Body of pancreas (tissue), 4 donors: ENCODE measurements around the gene GIGYF2. TPM values are rescaled to one million over a fixed set of nuclear protein-coding genes. Genes with fewer than 3 reads are reported as not detected.
A peak's percentile ranks its signal among the peaks of the same experiment; 100 is the strongest.

Experiments used
- ATAC-seq: fragments of 150-250 bp; one replicate; pipeline ENCODE4 v1.9.1; 2016
- DNase-seq, 4 donors: peaks; one replicate each; pipeline ENCODE4 v3.0.0-alpha.2; 2019
- H3K27ac ChIP-seq, 4 donors: fragments of 200-600 bp; sonication (generic); 1 replicate in 3 of 4; 2 replicates in 1 of 4; pipeline versions ENCODE4 v1.5.1 to v1.6.1; 2016 to 2019; ENCODE audit warnings: mild to moderate bottlenecking in 1 of 4, mixed read lengths in 1 of 4, moderate library complexity in 1 of 4
- H3K27me3 ChIP-seq, 2 donors: fragments of 200-600 bp; sonication (generic); one replicate each; pipeline ENCODE4 v1.6.0; 2016; ENCODE audit warnings: mild to moderate bottlenecking in 1 of 2
- H3K36me3 ChIP-seq, 2 donors: fragments of 200-600 bp; sonication (generic); replicated peaks in 1 of 2; 2 replicates each; pipeline ENCODE4 v1.5.1; 2016; ENCODE audit warnings: low read depth in 2 of 2; ENCODE audit not compliant: insufficient read depth in 1 of 2
- H3K4me1 ChIP-seq: fragments of 200-600 bp; sonication (generic); one replicate; pipeline ENCODE4 v1.6.0; 2016
- H3K4me3 ChIP-seq, 2 donors: fragments of 200-600 bp; sonication (generic); 1 replicate in 1 of 2; 2 replicates in 1 of 2; pipeline ENCODE4 v1.5.1; 2016 to 2019
- H3K9me3 ChIP-seq, 3 donors: fragments of 200-600 bp; sonication (generic); 1 replicate in 2 of 3; 2 replicates in 1 of 3; pipeline ENCODE4 v1.5.1; 2016
- POLR2A ChIP-seq, 3 donors: fragments of 450-650 bp; IDR thresholded peaks; one replicate each; pipeline ENCODE4 v1.6.1; 2016; ENCODE audit warnings: antibody characterized with exemption in 3 of 3, mild to moderate bottlenecking in 2 of 3
- WGBS, 2 donors: methylation state at CpG; one replicate each; pipeline ENCODE4 v1.1.5; 2017; 5-methylcytosine and 5-hydroxymethylcytosine counted together
- intact Hi-C: fragments of 100-400 bp; cut with DNase I; formaldehyde crosslinking; loops from one replicate; pipeline ENCODE4 v1.15.1; 2023
- total RNA-seq, 2 donors: library from RNA; depleted of rRNA; stranded (reverse); fragments of >200 nt; gene quantifications; one replicate each; pipeline ENCODE4 v1.1.0, GENCODE V29; 2016
- TF ChIP-seq, protein P1 (sequence below), 7 experiments: fragments of 450-650 bp in 4 of 7; fragments of 200-600 bp in 3 of 7; sonication (generic) in 3 of 7; IDR thresholded peaks; one replicate each; pipeline ENCODE4 v1.5.1; 2016 to 2019; ENCODE audit warnings: antibody characterized with exemption in 7 of 7

GIGYF2 gene
- total RNA-seq, 2 donors from 2014 or later, result 66.2 to 107 TPM

DNA sequence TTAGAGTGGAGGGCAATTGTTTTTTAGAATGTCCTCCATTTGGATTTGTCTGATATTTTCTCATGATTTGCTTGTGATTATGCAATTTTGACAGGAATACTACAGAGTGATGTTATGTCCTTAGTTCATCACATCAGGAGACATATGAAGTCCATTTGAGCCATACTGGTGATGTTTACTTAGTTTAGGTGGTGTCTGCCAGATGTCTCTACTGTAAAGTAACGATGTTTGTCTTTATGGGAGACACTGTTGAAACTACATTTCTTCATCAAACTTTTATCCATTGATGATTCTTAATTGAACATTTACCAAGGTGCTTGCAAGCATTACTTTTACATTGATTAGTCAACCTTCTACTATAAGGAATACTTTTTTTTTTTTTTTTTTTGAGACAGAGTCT lies 168.0 kb downstream of the GIGYF2 start:
- Histone ChIP-seq H3K36me3 (no peaks in the 10 kb centered on the region), H3K27ac (no peak overlapping the region), H3K4me1 (no peaks in the 10 kb centered on the region), H3K9me3 (no peaks in the 10 kb centered on the region), H3K4me3 (no peak overlapping the region), H3K27me3 (no peaks in the 10 kb centered on the region)
- DNase-seq, result no peak
- intact Hi-C loops, result no loop called here
- TF ChIP-seq, protein P1, sequence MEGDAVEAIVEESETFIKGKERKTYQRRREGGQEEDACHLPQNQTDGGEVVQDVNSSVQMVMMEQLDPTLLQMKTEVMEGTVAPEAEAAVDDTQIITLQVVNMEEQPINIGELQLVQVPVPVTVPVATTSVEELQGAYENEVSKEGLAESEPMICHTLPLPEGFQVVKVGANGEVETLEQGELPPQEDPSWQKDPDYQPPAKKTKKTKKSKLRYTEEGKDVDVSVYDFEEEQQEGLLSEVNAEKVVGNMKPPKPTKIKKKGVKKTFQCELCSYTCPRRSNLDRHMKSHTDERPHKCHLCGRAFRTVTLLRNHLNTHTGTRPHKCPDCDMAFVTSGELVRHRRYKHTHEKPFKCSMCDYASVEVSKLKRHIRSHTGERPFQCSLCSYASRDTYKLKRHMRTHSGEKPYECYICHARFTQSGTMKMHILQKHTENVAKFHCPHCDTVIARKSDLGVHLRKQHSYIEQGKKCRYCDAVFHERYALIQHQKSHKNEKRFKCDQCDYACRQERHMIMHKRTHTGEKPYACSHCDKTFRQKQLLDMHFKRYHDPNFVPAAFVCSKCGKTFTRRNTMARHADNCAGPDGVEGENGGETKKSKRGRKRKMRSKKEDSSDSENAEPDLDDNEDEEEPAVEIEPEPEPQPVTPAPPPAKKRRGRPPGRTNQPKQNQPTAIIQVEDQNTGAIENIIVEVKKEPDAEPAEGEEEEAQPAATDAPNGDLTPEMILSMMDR (IDR thresholded peaks at IDR 0.05), result no peak
- no peak for TF ChIP-seq POLR2A (IDR thresholded peaks at IDR 0.05)
- ATAC-seq, result no peak
- 97 to 100% methylated on average over 1 of the region's 1 CpG for WGBS, 2 donors

- Histone ChIP-seq H3K9me3 (no peaks in the 10 kb centered on the region), H3K27ac (no peak overlapping the region), H3K36me3 (no peaks in the 10 kb centered on the region), H3K4me1 (no peaks in the 10 kb centered on the region), H3K4me3 (no peak overlapping the region), H3K27me3 (no peaks in the 10 kb centered on the region)
- intact Hi-C loops, result no loop called here
- no peak for TF ChIP-seq POLR2A (IDR thresholded peaks at IDR 0.05)
- TF ChIP-seq, protein P1 (IDR thresholded peaks at IDR 0.05), result no peak
- DNase-seq (no peak), ATAC-seq (no peak)
- WGBS, 2 donors, result 89 to 91% methylated on average over 4 of the region's 4 CpGs
Measured at GRCh38 chr2:232866104-232866503, 169.0 kb downstream of the GIGYF2 start.

GRCh38 chr2:232869138-232870017 lies 172.2 kb downstream of the GIGYF2 start:
- TF ChIP-seq, protein P1 (IDR thresholded peaks at IDR 0.05), result no peak
- TF ChIP-seq POLR2A (IDR thresholded peaks at IDR 0.05), result no peak
- H3K4me1 ChIP-seq, result no peaks in the 10 kb centered on the region
- H3K36me3 ChIP-seq, result no peaks in the 10 kb centered on the region
- H3K27ac ChIP-seq, result no peak overlapping the region
- no peaks in the 10 kb centered on the region for H3K27me3 ChIP-seq
- no peak overlapping the region for H3K4me3 ChIP-seq
- WGBS, 2 donors, result 76 to 78% methylated on average over 15 of the region's 15 CpGs
- H3K9me3 ChIP-seq, result no peaks in the 10 kb centered on the region
- DNase-seq (peak in 1 of 4 donors; percentile 6), ATAC-seq (no peak)
- intact Hi-C loops, result no loop called here

- H3K4me3 ChIP-seq, result no peak within 1 kb of the TSS
- no peak for ATAC-seq
- H3K36me3 ChIP-seq, result no peaks in the 10 kb centered on the region
- peak in 1 of 4 donors; percentile 7 for DNase-seq
- no peaks in the 10 kb centered on the region for H3K27me3 ChIP-seq
- H3K27ac ChIP-seq, result no peak within 1 kb of the TSS
- no peak for TF ChIP-seq POLR2A (IDR thresholded peaks at IDR 0.05)
- TF ChIP-seq, protein P1 (IDR thresholded peaks at IDR 0.05), result no peak
- 85% methylated on average over 14 to 17 of the region's 21 CpGs for WGBS, 2 donors
- H3K4me1 ChIP-seq, result peaks cover under 1% of the 10 kb centered on the region
- no peaks in the 10 kb centered on the region for H3K9me3 ChIP-seq
- intact Hi-C loops, result no loop called here
Measured at GRCh38 chr2:232870018-232870765, 173.1 kb downstream of the GIGYF2 start, which contains the start of gene SNORC. TSS of gene SNORC (plus strand) at chr2:232870264. CDS start at chr2:232870342, 78 bp downstream.
